H1 (cell line): Measurements from ENCODE around the gene TGM4. TPM values are rescaled to one million over a fixed set of nuclear protein-coding genes. Genes with fewer than 3 reads are reported as not detected.

ENCODE experiments used
- CTCF ChIA-PET: fragments of 300-600 bp; sonication (Branson Sonifier 250); formaldehyde crosslinking; loops from one replicate; lab custom pipeline; 2021; ENCODE audit not compliant: partially characterized antibody; lab: Charles Lee
- POLR2A ChIA-PET: fragments of 300-600 bp; sonication (Branson Sonifier 250); formaldehyde crosslinking; loops from one replicate; lab custom pipeline; 2021; ENCODE audit warnings: inconsistent platforms; ENCODE audit not compliant: partially characterized antibody; lab: Charles Lee
- DNase-seq, 2 experiments: peaks; one replicate each; pipeline versions ENCODE4 v3.0.0 to v3.0.0-alpha.2; 2010 to 2022; ENCODE audit warnings: low spot score in 2 of 2, low read depth in 1 of 2, mixed read lengths in 1 of 2
- FAIRE-seq: peaks from 2 replicates; lab custom pipeline; 2011; peaks lifted over from hg19 to GRCh38; lab: Jason Lieb, UNC
- H2AFZ ChIP-seq: 2 replicates; pipeline ENCODE4 v1.8.1; 2012; ENCODE audit warnings: low read length, inconsistent platforms
- H2AK5ac ChIP-seq: 2 replicates; pipeline ENCODE4 v1.6.1; 2013; ENCODE audit warnings: low read depth, low read length
- H2BK120ac ChIP-seq: replicated peaks from 2 replicates; pipeline ENCODE3; 2013; ENCODE audit warnings: low read depth, low read length, inconsistent platforms
- H2BK12ac ChIP-seq: 2 replicates; pipeline ENCODE4 v1.6.1; 2013; ENCODE audit warnings: low read depth, low read length
- H2BK15ac ChIP-seq: 2 replicates; pipeline ENCODE4 v1.6.1; 2013; ENCODE audit warnings: low read length
- H2BK20ac ChIP-seq: 2 replicates; pipeline ENCODE4 v1.6.1; 2013; ENCODE audit warnings: low read length
- H2BK5ac ChIP-seq: 2 replicates; pipeline ENCODE4 v1.6.1; 2013; ENCODE audit warnings: low read depth, low read length
- H3K14ac ChIP-seq: 2 replicates; pipeline ENCODE4 v1.6.1; 2013; ENCODE audit warnings: inconsistent platforms; ENCODE audit not compliant: insufficient read length
- H3K18ac ChIP-seq: 2 replicates; pipeline ENCODE4 v1.6.1; 2013; ENCODE audit warnings: low read length; ENCODE audit errors: extremely low read depth
- H3K23ac ChIP-seq: 2 replicates; pipeline ENCODE4 v1.6.1; 2013; ENCODE audit warnings: inconsistent platforms; ENCODE audit not compliant: insufficient read length
- H3K23me2 ChIP-seq: 2 replicates; pipeline ENCODE4 v1.6.1; 2013; ENCODE audit warnings: low read depth, low read length
- H3K27ac ChIP-seq: 2 replicates; pipeline ENCODE4 v1.6.1; 2011; ENCODE audit warnings: low read depth, low read length, inconsistent platforms
- H3K27me3 ChIP-seq, 4 experiments: replicated peaks in 1 of 4; 1 replicate in 1 of 4; 2 replicates in 3 of 4; pipeline versions ENCODE4 v1.6.1 to v1.8.1; 2011 to 2013; ENCODE audit warnings: low read length in 3 of 4, mild to moderate bottlenecking in 3 of 4, inconsistent platforms in 2 of 4, mixed read lengths in 2 of 4, moderate library complexity in 1 of 4; ENCODE audit not compliant: control insufficient read depth in 3 of 4, insufficient read depth in 3 of 4; ENCODE audit errors: extremely low read depth in 1 of 4
- H3K36me3 ChIP-seq, 4 experiments: 2 replicates each; pipeline versions ENCODE4 v1.6.1 to v1.8.1; 2011 to 2013; ENCODE audit warnings: mild to moderate bottlenecking in 4 of 4, low read length in 3 of 4, moderate library complexity in 2 of 4, control low read depth in 1 of 4, inconsistent platforms in 1 of 4; ENCODE audit not compliant: insufficient read depth in 4 of 4, control insufficient read depth in 2 of 4
- H3K4ac ChIP-seq: replicated peaks from 2 replicates; pipeline ENCODE3; 2013; ENCODE audit warnings: low read length, low read depth, mixed read lengths, inconsistent platforms; ENCODE audit not compliant: insufficient read length
- H3K4me1 ChIP-seq, 4 experiments: replicated peaks in 1 of 4; 1 replicate in 1 of 4; 2 replicates in 3 of 4; pipeline versions ENCODE4 v1.6.1 to v1.8.1; 2011 to 2013; ENCODE audit warnings: low read length in 3 of 4, inconsistent platforms in 2 of 4, mixed read lengths in 1 of 4; ENCODE audit not compliant: insufficient read depth in 4 of 4, control insufficient read depth in 3 of 4
- H3K4me2 ChIP-seq, 2 experiments: 2 replicates each; pipeline versions ENCODE4 v1.6.1 to v1.8.1; 2011 to 2013; ENCODE audit warnings: low read depth in 2 of 2, low read length in 2 of 2, control low read depth in 1 of 2, inconsistent platforms in 1 of 2, mild to moderate bottlenecking in 1 of 2; ENCODE audit not compliant: insufficient read depth in 1 of 2
- H3K4me3 ChIP-seq, 4 experiments: fragments of 200-600, 300-600 bp in 1 of 4; sonication (generic), shearing (Covaris generic), sonication (Bioruptor Twin) in 1 of 4; 2 replicates each; pipeline versions ENCODE4 v1.5.1 to v1.8.1; 2011 to 2016; ENCODE audit warnings: low read length in 4 of 4, low read depth in 3 of 4, control low read depth in 2 of 4, inconsistent platforms in 2 of 4, mild to moderate bottlenecking in 2 of 4, mixed read lengths in 1 of 4, moderate library complexity in 1 of 4; ENCODE audit not compliant: insufficient read depth in 2 of 4; ENCODE audit errors: extremely low read depth in 1 of 4
- H3K56ac ChIP-seq: replicated peaks from 2 replicates; pipeline ENCODE3; 2013; ENCODE audit warnings: low read depth, mild to moderate bottlenecking, mixed read lengths, low read length, inconsistent platforms; ENCODE audit not compliant: insufficient read length
- H3K79me1 ChIP-seq: 2 replicates; pipeline ENCODE4 v1.6.1; 2013; ENCODE audit warnings: low read depth, low read length, control low read depth
- H3K79me2 ChIP-seq, 2 experiments: 2 replicates each; pipeline versions ENCODE4 v1.6.1 to v1.8.1; 2012 to 2013; ENCODE audit warnings: low read length in 2 of 2, mild to moderate bottlenecking in 2 of 2, inconsistent platforms in 1 of 2; ENCODE audit not compliant: insufficient read depth in 2 of 2, control insufficient read depth in 1 of 2
- H3K9ac ChIP-seq, 4 experiments: replicated peaks in 1 of 4; 1 replicate in 1 of 4; 2 replicates in 3 of 4; pipeline versions ENCODE4 v1.6.1 to v1.8.1; 2011 to 2013; ENCODE audit warnings: low read depth in 3 of 4, low read length in 3 of 4, control low read depth in 2 of 4, mild to moderate bottlenecking in 2 of 4, moderate library complexity in 2 of 4, inconsistent platforms in 1 of 4; ENCODE audit errors: extremely low read depth in 1 of 4
- H3K9me3 ChIP-seq, 2 experiments: 2 replicates each; pipeline versions ENCODE4 v1.6.1 to v1.8.1; 2012 to 2013; ENCODE audit warnings: mild to moderate bottlenecking in 2 of 2, moderate library complexity in 2 of 2, control low read depth in 1 of 2, inconsistent platforms in 1 of 2, low read depth in 1 of 2, low read length in 1 of 2, mixed read lengths in 1 of 2; ENCODE audit not compliant: insufficient read depth in 2 of 2
- H4K20me1 ChIP-seq, 2 experiments: replicated peaks in 1 of 2; 2 replicates each; pipeline versions ENCODE3 to v1.8.1; 2011 to 2013; ENCODE audit warnings: inconsistent platforms in 2 of 2, low read length in 2 of 2, mild to moderate bottlenecking in 1 of 2; ENCODE audit not compliant: insufficient read depth in 2 of 2, control insufficient read depth in 1 of 2
- H4K5ac ChIP-seq: 2 replicates; pipeline ENCODE4 v1.6.1; 2013; ENCODE audit warnings: low read length, low read depth, mixed read lengths, inconsistent platforms; ENCODE audit not compliant: insufficient read length
- H4K8ac ChIP-seq: 2 replicates; pipeline ENCODE4 v1.8.0; 2013; ENCODE audit warnings: mild to moderate bottlenecking, moderate library complexity, low read length, inconsistent platforms; ENCODE audit not compliant: insufficient read depth; ENCODE audit errors: extremely low read depth
- H4K91ac ChIP-seq: replicated peaks from 2 replicates; pipeline ENCODE3; 2013; ENCODE audit warnings: low read length, mixed read lengths, inconsistent platforms; ENCODE audit not compliant: insufficient read length
- CHD1 ChIP-seq: IDR thresholded peaks from 2 replicates; pipeline ENCODE4 v1.6.1; 2012; ENCODE audit warnings: low read depth, low read length, improper control_type of control experiment
- CREB1 ChIP-seq: IDR thresholded peaks from 2 replicates; pipeline ENCODE4 v1.6.1; 2012; ENCODE audit warnings: inconsistent platforms
- CTBP2 ChIP-seq: IDR thresholded peaks from 2 replicates; pipeline ENCODE4 v1.7.0; 2011; ENCODE audit warnings: borderline replicate concordance, mild to moderate bottlenecking, moderate library complexity, mixed read lengths, low read length; ENCODE audit not compliant: insufficient read depth, insufficient read length
- EP300 ChIP-seq, 2 experiments: IDR thresholded peaks; 1 replicate in 1 of 2; 2 replicates in 1 of 2; pipeline ENCODE4 v1.6.1; 2011 to 2012; ENCODE audit warnings: low read depth in 2 of 2, low read length in 2 of 2, mild to moderate bottlenecking in 2 of 2, borderline replicate concordance in 1 of 2, inconsistent platforms in 1 of 2, moderate library complexity in 1 of 2
- HDAC6 ChIP-seq: IDR thresholded peaks from one replicate; pipeline ENCODE4 v1.7.1; 2012; ENCODE audit warnings: low read depth, mild to moderate bottlenecking, inconsistent platforms, low read length, moderate library complexity
- NRF1 ChIP-seq: IDR thresholded peaks from 2 replicates; pipeline ENCODE4 v1.6.1; 2011; ENCODE audit warnings: mild to moderate bottlenecking, low read depth, low read length, improper control_type of control experiment
- SIRT6 ChIP-seq: IDR thresholded peaks from one replicate; pipeline ENCODE4 v1.7.1; 2012; ENCODE audit warnings: low read length, inconsistent platforms
- SP1 ChIP-seq: IDR thresholded peaks from 2 replicates; pipeline ENCODE4 v1.6.1; 2011; ENCODE audit warnings: low read depth, low read length
- SUZ12 ChIP-seq: fragments of 200-600 bp; sonication (generic); IDR thresholded peaks from 2 replicates; pipeline ENCODE4 v1.6.1; 2012; ENCODE audit warnings: mild to moderate bottlenecking, inconsistent platforms, low read length, moderate library complexity, mixed read lengths
- WGBS, 2 experiments: shearing (Covaris generic) in 1 of 2; methylation state at CpG; one replicate each; pipeline versions ENCODE4 v1.1.6 to v1.1.7; 2013 to 2015; ENCODE audit warnings: low lambda C conversion rate in 2 of 2, mixed read lengths in 2 of 2, inconsistent platforms in 1 of 2, low coverage in 1 of 2, missing lambda C conversion rate in 1 of 2; ENCODE audit not compliant: insufficient replicate concordance in 2 of 2, insufficient coverage in 1 of 2, insufficient read length in 1 of 2; ENCODE audit errors: extremely low coverage in 1 of 2, missing lambda C conversion rate in 1 of 2; 5-methylcytosine and 5-hydroxymethylcytosine counted together
- polyA plus RNA-seq, 7 experiments: library from polyadenylated mRNA; depleted of rRNA in 3 of 7; stranded (reverse) in 5 of 7; unstranded in 2 of 7; fragments of >200 nt in 5 of 7; fragments of 200-250 nt in 2 of 7; gene quantifications; 1 replicate in 5 of 7; 2 replicates in 1 of 7; 4 replicates in 1 of 7; pipeline versions ENCODE4 v1.2.1 to v1.2.3, GENCODE V29; 2011 to 2013; ENCODE audit warnings: missing spikeins in 2 of 7, mixed read lengths in 2 of 7
- total RNA-seq: library from RNA; stranded (reverse); fragmentation: NEBNext Ultra II Directional; extraction: Animal tissue kit (Norgen Biotek cat#: 25700); gene quantifications from 2 replicates; pipeline ENCODE4 v1.2.1, GENCODE V29; 2021

Gene TGM4
- total and polyA plus RNA-seq, 2 of the 8 experiments (the other 6 are each of a cell fraction or from before 2014, with no cell fraction given), result 0.02 TPM; not detected in 1

DNA sequence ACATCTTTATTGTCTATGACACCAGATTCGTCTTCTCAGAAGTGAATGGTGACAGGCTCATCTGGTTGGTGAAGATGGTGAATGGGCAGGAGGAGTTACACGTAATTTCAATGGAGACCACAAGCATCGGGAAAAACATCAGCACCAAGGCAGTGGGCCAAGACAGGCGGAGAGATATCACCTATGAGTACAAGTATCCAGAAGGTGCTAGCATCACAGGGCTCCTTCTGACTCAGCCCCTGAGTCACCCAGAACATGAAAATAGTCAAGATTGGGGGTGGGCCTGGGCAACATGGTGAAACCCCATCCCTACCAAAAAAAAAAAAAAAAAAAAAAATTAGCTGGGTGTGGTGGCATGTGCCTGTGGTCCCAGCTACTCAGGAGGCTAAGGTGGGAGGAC, 32.6 kb downstream of the TGM4 start:
- 74% methylated on average over 4 of the region's 4 CpGs; no CpG with 5 or more reads in 1 of the 2 experiments for WGBS, 2 experiments
- Histone ChIP-seq H3K4me3 (no peak overlapping the region), H2BK12ac (no peak overlapping the region), H3K9ac (no peak overlapping the region), H3K23me2 (no peaks in the 10 kb centered on the region), H3K14ac (no peak overlapping the region), H3K4ac (no peak overlapping the region), H3K4me2 (no peak overlapping the region), H3K9me3 (peaks cover 17 to 25% of the 10 kb centered on the region in 2 experiments; a peak in 3 of 4 replicates), H4K8ac (no peak overlapping the region), H3K23ac (no peak overlapping the region), H4K20me1 (no peaks in the 10 kb centered on the region), H4K91ac (no peak overlapping the region), H3K79me2 (no peaks in the 10 kb centered on the region), H2BK120ac (no peak overlapping the region), H3K18ac (no peak overlapping the region), H2BK20ac (no peak overlapping the region), H4K5ac (no peak overlapping the region), H3K79me1 (no peaks in the 10 kb centered on the region), H2BK15ac (no peak overlapping the region), H3K27ac (no peak overlapping the region), H3K56ac (no peak overlapping the region), H3K4me1 (no peaks in the 10 kb centered on the region), H2BK5ac (no peak overlapping the region), H2AFZ (no peak overlapping the region), H3K27me3 (no peaks in the 10 kb centered on the region), H3K36me3 (no peaks in the 10 kb centered on the region), H2AK5ac (no peak overlapping the region)
- no peak for TF ChIP-seq NRF1
- no peak for TF ChIP-seq SP1
- TF ChIP-seq SIRT6, result no peak
- TF ChIP-seq CTBP2, result no peak
- TF ChIP-seq HDAC6, result no peak
- TF ChIP-seq CHD1, result no peak
- no peak for TF ChIP-seq CREB1
- no peak for TF ChIP-seq SUZ12
- TF ChIP-seq EP300 (IDR thresholded peaks at IDR 0.05; ENCODE audit: borderline replicate concordance in 1 of 2, low read depth in 2 of 2, low read length in 2 of 2), result no peak
- no peak for DNase-seq
- no peak for FAIRE-seq
- ChIA-PET POLR2A (interaction anchor here (1.0 to 1.3 kb wide), 2 partner anchors 10 to 145 kb away, joined by 3 read pairs; partner anchors contain the start of genes KIAA1143 and KIF15), CTCF (interaction anchor here (1.2 to 1.5 kb wide), 3 partner anchors 8 to 16 kb away, joined by 4 to 9 read pairs (median 5); no protein-coding TSS in a partner anchor)
